SJSA1 (cell line): ENCODE results near the gene ALS2CL. TPM values are rescaled to one million over a fixed set of nuclear protein-coding genes. Genes with fewer than 3 reads are reported as not detected.
A peak's percentile ranks its signal among the peaks of the same experiment; 100 is the strongest.

Experiments
- DNase-seq, 2 experiments: peaks; one replicate each; pipeline ENCODE4 v3.0.0-alpha.2; 2015 to 2020; ENCODE audit warnings: low spot score in 2 of 2, low read depth in 1 of 2
- H3K27ac ChIP-seq: fragments of 250-450 bp; sonication (Bioruptor Pico); 2 replicates; pipeline ENCODE4 v1.5.1; 2020; ENCODE audit warnings: mild to moderate bottlenecking, moderate library complexity
- H3K27me3 ChIP-seq: fragments of 250-450 bp; sonication (Bioruptor Pico); replicated peaks from 2 replicates; pipeline ENCODE4 v1.5.1; 2020; ENCODE audit warnings: mild to moderate bottlenecking, moderate library complexity
- H3K36me3 ChIP-seq: fragments of 250-450 bp; sonication (Bioruptor Pico); 2 replicates; pipeline ENCODE4 v1.5.1; 2020; ENCODE audit warnings: mild to moderate bottlenecking
- H3K4me1 ChIP-seq: fragments of 250-450 bp; sonication (Bioruptor Pico); replicated peaks from 2 replicates; pipeline ENCODE4 v1.6.1; 2021; ENCODE audit warnings: mild to moderate bottlenecking
- H3K4me3 ChIP-seq: fragments of 250-450 bp; sonication (Bioruptor Pico); 2 replicates; pipeline ENCODE4 v1.5.1; 2020; ENCODE audit warnings: mild to moderate bottlenecking
- H3K9me3 ChIP-seq: fragments of 250-450 bp; sonication (Bioruptor Pico); replicated peaks from 2 replicates; pipeline ENCODE4 v1.5.1; 2020; ENCODE audit warnings: mild to moderate bottlenecking
- total RNA-seq: library from RNA; depleted of rRNA; stranded (reverse); fragments of >200 nt; shearing (Covaris generic); gene quantifications from 2 replicates; pipeline ENCODE4 v1.2.3, GENCODE V29; 2014

The ALS2CL gene
- total RNA-seq, 1 experiment from 2014 or later, result 0.37 TPM

- Histone ChIP-seq H3K4me1 (no peaks in the 10 kb centered on the region), H3K4me3 (no peak overlapping the region), H3K27ac (no peak overlapping the region), H3K36me3 (no peaks in the 10 kb centered on the region), H3K9me3 (no peaks in the 10 kb centered on the region), H3K27me3 (no peaks in the 10 kb centered on the region)
- no peak for DNase-seq
Measured at GRCh38 chr3:46712191-46713049, 18.9 kb upstream of the ALS2CL start.

- Histone ChIP-seq H3K9me3 (no peaks in the 10 kb centered on the region), H3K36me3 (no peaks in the 10 kb centered on the region), H3K4me3 (no peak overlapping the region), H3K27ac (no peak overlapping the region), H3K27me3 (no peaks in the 10 kb centered on the region), H3K4me1 (no peaks in the 10 kb centered on the region; the same call in 1 of the 2 replicates)
- DNase-seq, result no peak
Measured at GRCh38 chr3:46711760-46712159, 18.3 kb upstream of the ALS2CL start.

GRCh38 chr3:46711305-46711704 lies 17.8 kb upstream of the ALS2CL start:
- H3K4me3 ChIP-seq, result no peak overlapping the region
- H3K4me1 ChIP-seq, result peaks cover 3% of the 10 kb centered on the region
- no peaks in the 10 kb centered on the region for H3K27me3 ChIP-seq
- H3K9me3 ChIP-seq, result no peaks in the 10 kb centered on the region
- H3K27ac ChIP-seq, result no peak overlapping the region
- DNase-seq, result no peak
- H3K36me3 ChIP-seq, result no peaks in the 10 kb centered on the region

GRCh38 chr3:46710671-46711295 lies 17.3 kb upstream of the ALS2CL start:
- Histone ChIP-seq H3K27me3 (no peaks in the 10 kb centered on the region), H3K27ac (no peak overlapping the region), H3K4me1 (peaks cover 8% of the 10 kb centered on the region), H3K9me3 (no peaks in the 10 kb centered on the region), H3K4me3 (no peak overlapping the region), H3K36me3 (no peaks in the 10 kb centered on the region)
- no peak for DNase-seq

GRCh38 chr3:46710229-46710628 lies 16.8 kb upstream of the ALS2CL start:
- Histone ChIP-seq H3K27me3 (no peaks in the 10 kb centered on the region), H3K36me3 (no peaks in the 10 kb centered on the region), H3K4me3 (no peak overlapping the region), H3K27ac (no peak overlapping the region), H3K9me3 (no peaks in the 10 kb centered on the region), H3K4me1 (peaks cover 9% of the 10 kb centered on the region)
- DNase-seq, result no peak

- H3K27ac ChIP-seq, result no peak overlapping the region
- H3K9me3 ChIP-seq, result no peaks in the 10 kb centered on the region
- no peak for DNase-seq
- H3K27me3 ChIP-seq, result no peaks in the 10 kb centered on the region
- H3K4me3 ChIP-seq, result no peak overlapping the region
- no peaks in the 10 kb centered on the region for H3K36me3 ChIP-seq
- peaks cover 9% of the 10 kb centered on the region for H3K4me1 ChIP-seq
Measured at GRCh38 chr3:46709721-46710120, 16.2 kb upstream of the ALS2CL start.

GRCh38 chr3:46709157-46709654 lies 15.7 kb upstream of the ALS2CL start:
- Histone ChIP-seq H3K4me3 (no peak overlapping the region), H3K27me3 (no peaks in the 10 kb centered on the region), H3K27ac (no peak overlapping the region), H3K4me1 (peaks cover 9% of the 10 kb centered on the region), H3K36me3 (no peaks in the 10 kb centered on the region), H3K9me3 (no peaks in the 10 kb centered on the region)
- DNase-seq, result no peak

- peaks cover 9% of the 10 kb centered on the region for H3K4me1 ChIP-seq
- H3K9me3 ChIP-seq, result no peaks in the 10 kb centered on the region
- no peaks in the 10 kb centered on the region for H3K27me3 ChIP-seq
- no peaks in the 10 kb centered on the region for H3K36me3 ChIP-seq
- no peak overlapping the region for H3K4me3 ChIP-seq
- DNase-seq, result no peak
- H3K27ac ChIP-seq, result no peak overlapping the region
Measured at GRCh38 chr3:46708401-46709156, 15.1 kb upstream of the ALS2CL start.

GRCh38 chr3:46707601-46708011 lies 14.1 kb upstream of the ALS2CL start:
- no peak overlapping the region for H3K27ac ChIP-seq
- H3K4me1 ChIP-seq, result peaks cover 9% of the 10 kb centered on the region
- no peak overlapping the region for H3K4me3 ChIP-seq
- H3K9me3 ChIP-seq, result no peaks in the 10 kb centered on the region
- no peaks in the 10 kb centered on the region for H3K36me3 ChIP-seq
- H3K27me3 ChIP-seq, result no peaks in the 10 kb centered on the region
- DNase-seq, result no peak

- Histone ChIP-seq H3K9me3 (no peaks in the 10 kb centered on the region), H3K27me3 (no peaks in the 10 kb centered on the region), H3K27ac (no peak overlapping the region), H3K4me1 (peaks cover 9% of the 10 kb centered on the region), H3K36me3 (no peaks in the 10 kb centered on the region), H3K4me3 (no peak overlapping the region)
- no peak for DNase-seq
Measured at GRCh38 chr3:46706771-46707582, 13.5 kb upstream of the ALS2CL start.

- Histone ChIP-seq H3K4me3 (no peak overlapping the region), H3K9me3 (no peaks in the 10 kb centered on the region), H3K27ac (no peak overlapping the region), H3K4me1 (peaks cover 9% of the 10 kb centered on the region), H3K27me3 (peaks cover 7% of the 10 kb centered on the region), H3K36me3 (no peaks in the 10 kb centered on the region)
- no peak for DNase-seq
Measured at GRCh38 chr3:46705751-46706552, 12.5 kb upstream of the ALS2CL start.

- Histone ChIP-seq H3K9me3 (no peaks in the 10 kb centered on the region), H3K4me1 (peaks cover 9% of the 10 kb centered on the region), H3K27me3 (peaks cover 12% of the 10 kb centered on the region), H3K36me3 (no peaks in the 10 kb centered on the region), H3K27ac (no peak overlapping the region), H3K4me3 (no peak overlapping the region)
- DNase-seq, result peak; percentile 62 to 63
Measured at GRCh38 chr3:46705022-46705530, 11.6 kb upstream of the ALS2CL start.
